Osteoblast (primary cell): ENCODE measurements around the gene CACNA1H. TPM values are rescaled to one million over a fixed set of nuclear protein-coding genes. Genes with fewer than 3 reads are reported as not detected.
"Not testable (repeated sequence)": the region's sequence is repeated elsewhere in the genome, so short reads cannot be mapped to it uniquely, and the experiment has no call there.

Source experiments
- DNase-seq: peaks from one replicate; pipeline ENCODE4 v3.0.0; 2011; ENCODE audit warnings: low spot score, mixed read lengths; ENCODE audit not compliant: insufficient read length; ENCODE audit errors: missing footprints
- H2AFZ ChIP-seq: 2 replicates; pipeline ENCODE4 v1.6.0; 2011; ENCODE audit warnings: mild to moderate bottlenecking, low read length
- H3K27ac ChIP-seq: 2 replicates; pipeline ENCODE4 v1.5.1; 2011; ENCODE audit warnings: mild to moderate bottlenecking, low read depth, low read length, moderate library complexity
- H3K27me3 ChIP-seq: 2 replicates; pipeline ENCODE4 v1.6.0; 2012; ENCODE audit warnings: mild to moderate bottlenecking, control low read depth, inconsistent platforms, low read length, moderate library complexity; ENCODE audit not compliant: insufficient read depth
- H3K36me3 ChIP-seq: 2 replicates; pipeline ENCODE4 v1.5.1; 2011; ENCODE audit warnings: mild to moderate bottlenecking, low read length, control low read depth, moderate library complexity; ENCODE audit not compliant: insufficient read depth
- H3K4me1 ChIP-seq: 2 replicates; pipeline ENCODE4 v1.5.1; 2011; ENCODE audit warnings: mild to moderate bottlenecking, low read length, control low read depth, moderate library complexity; ENCODE audit not compliant: insufficient read depth
- H3K4me2 ChIP-seq: 2 replicates; pipeline ENCODE4 v1.6.0; 2011; ENCODE audit warnings: mild to moderate bottlenecking, low read length; ENCODE audit not compliant: insufficient read depth
- H3K4me3 ChIP-seq: fragments of 200-600 bp; sonication (generic); 3 replicates; pipeline ENCODE4 v1.5.1; 2012; ENCODE audit warnings: mild to moderate bottlenecking, low read length, inconsistent platforms; ENCODE audit not compliant: insufficient read depth
- H3K79me2 ChIP-seq: 2 replicates; pipeline ENCODE4 v1.6.0; 2012; ENCODE audit warnings: mild to moderate bottlenecking, low read length, control low read depth, inconsistent platforms; ENCODE audit not compliant: insufficient read depth
- H3K9me3 ChIP-seq: 2 replicates; pipeline ENCODE4 v1.5.1; 2011; ENCODE audit warnings: low read depth, low read length, control low read depth
- H4K20me1 ChIP-seq: 2 replicates; pipeline ENCODE4 v1.6.0; 2012; ENCODE audit warnings: mild to moderate bottlenecking, low read length, control low read depth; ENCODE audit not compliant: insufficient read depth
- CTCF ChIP-seq: IDR thresholded peaks from 2 replicates; pipeline ENCODE4 v1.5.1; 2011; ENCODE audit warnings: mild to moderate bottlenecking, low read depth, low read length, moderate library complexity; ENCODE audit errors: extremely low read depth
- total RNA-seq: library from RNA; depleted of rRNA; stranded (reverse); fragments of >200 nt; gene quantifications from 2 replicates; pipeline ENCODE4 v1.2.3, GENCODE V29; 2012

Gene CACNA1H
- total RNA-seq, 1 donor, result under 0.01 TPM

- Histone ChIP-seq H3K27ac (no peak overlapping the region), H3K36me3 (no peaks in the 10 kb centered on the region), H3K27me3 (no peaks in the 10 kb centered on the region), H3K4me3 (no peak overlapping the region), H2AFZ (no peak overlapping the region), H3K9me3 (no peaks in the 10 kb centered on the region), H3K4me2 (no peak overlapping the region), H4K20me1 (no peaks in the 10 kb centered on the region), H3K79me2 (no peaks in the 10 kb centered on the region), H3K4me1 (no peaks in the 10 kb centered on the region)
- no peak for DNase-seq
- no peak for TF ChIP-seq CTCF
These were observed 70.7 kb downstream of the CACNA1H start for GRCh38 chr16:1223355-1224214.

DNA sequence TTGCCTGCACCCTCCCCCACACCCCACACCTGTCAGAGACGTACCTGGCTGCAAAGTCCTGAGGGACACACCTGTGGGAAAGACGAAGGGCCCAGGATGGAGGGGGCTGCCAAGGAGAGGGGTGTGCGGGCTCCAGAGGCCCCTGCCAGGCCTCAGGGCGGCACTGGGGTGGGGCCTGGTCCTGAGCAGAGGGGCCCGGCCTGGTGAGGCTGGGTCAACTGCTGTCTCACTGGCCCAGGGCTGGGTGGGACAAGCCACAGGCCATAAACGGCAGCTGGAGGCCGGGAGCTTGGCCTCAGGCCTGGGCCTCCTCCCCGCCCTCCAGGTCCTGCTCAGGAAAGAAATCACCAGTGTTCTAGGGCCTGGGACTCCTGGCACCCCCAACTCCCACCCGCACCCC is 71.7 kb downstream of the CACNA1H start:
- Histone ChIP-seq H3K9me3 (no peaks in the 10 kb centered on the region), H3K4me1 (no peaks in the 10 kb centered on the region), H3K4me3 (no peak overlapping the region), H3K79me2 (no peaks in the 10 kb centered on the region), H2AFZ (no peak overlapping the region), H3K36me3 (no peaks in the 10 kb centered on the region), H4K20me1 (no peaks in the 10 kb centered on the region), H3K4me2 (no peak overlapping the region), H3K27me3 (no peaks in the 10 kb centered on the region), H3K27ac (no peak overlapping the region)
- DNase-seq, result no peak
- TF ChIP-seq CTCF, result no peak

DNA sequence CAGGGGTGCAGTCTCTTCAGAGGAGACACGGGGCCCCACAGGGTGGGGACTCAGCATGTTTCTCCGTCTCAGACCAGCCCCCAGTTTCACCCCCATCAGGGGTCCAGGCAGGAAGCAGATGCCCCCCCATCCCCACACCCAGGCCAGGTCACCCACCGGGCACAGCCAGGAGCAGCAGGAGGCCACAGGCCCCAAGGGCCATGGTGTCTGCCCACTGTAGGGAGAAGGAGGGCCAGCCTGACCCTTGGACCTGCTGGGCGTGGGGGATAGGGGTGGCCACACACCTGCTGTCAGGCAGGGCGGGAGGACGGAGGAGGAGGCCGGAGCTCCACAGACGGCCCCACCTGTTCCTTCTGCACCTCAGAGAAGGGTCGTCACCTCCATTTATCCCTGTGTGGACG is 72.1 kb downstream of the CACNA1H start, which contains the start of gene TPSG1:
TPSG1 (minus strand) TSS at position 218 of the 401 bp plus-strand sequence; CDS start at position 202, 16 bp downstream.
- Histone ChIP-seq H3K4me2 (no peak within 1 kb of the TSS), H3K27me3 (no peaks in the 10 kb centered on the region), H3K4me3 (no peak within 1 kb of the TSS), H3K27ac (no peak within 1 kb of the TSS), H4K20me1 (no peaks in the 10 kb centered on the region), H3K36me3 (no peaks in the 10 kb centered on the region), H3K9me3 (no peaks in the 10 kb centered on the region), H3K79me2 (no peaks in the 10 kb centered on the region), H3K4me1 (no peaks in the 10 kb centered on the region), H2AFZ (no peak within 1 kb of the TSS)
- no peak for TF ChIP-seq CTCF
- DNase-seq, result no peak

DNA sequence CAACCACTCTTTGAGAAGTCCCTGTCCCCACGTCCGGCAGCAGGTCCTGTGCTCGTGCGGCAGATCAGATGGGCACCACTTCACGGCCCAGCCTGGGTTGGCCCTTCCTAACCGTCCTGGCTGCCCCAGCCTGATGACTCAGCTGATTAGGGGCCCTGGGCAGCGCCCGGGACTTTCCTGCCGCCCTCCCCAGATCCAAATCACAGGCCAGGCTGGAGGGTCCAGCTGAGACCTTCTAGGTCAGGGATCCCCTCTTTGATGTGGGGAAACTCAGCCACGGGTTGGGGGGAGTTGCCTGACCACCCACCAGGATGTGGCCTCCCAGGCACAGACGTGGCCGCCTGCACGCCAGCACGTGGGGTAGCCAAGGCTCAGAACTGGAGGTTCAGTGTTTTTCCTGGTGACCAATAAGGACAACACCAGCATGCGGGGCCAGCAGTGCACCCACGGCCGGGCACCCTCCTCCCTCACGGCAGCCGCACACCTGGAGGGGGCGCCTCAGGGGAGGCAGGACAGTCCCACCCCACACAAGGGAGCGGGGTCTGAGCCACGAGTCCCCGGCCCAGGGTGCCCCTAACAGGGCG is 72.9 kb downstream of the CACNA1H start:
- H3K4me2 ChIP-seq, H3K4me3 ChIP-seq, H4K20me1 ChIP-seq, DNase-seq, H3K36me3 ChIP-seq, H3K9me3 ChIP-seq, H3K4me1 ChIP-seq, H3K27me3 ChIP-seq, H2AFZ ChIP-seq, H3K27ac ChIP-seq, H3K79me2 ChIP-seq: not testable (repeated sequence)

DNA sequence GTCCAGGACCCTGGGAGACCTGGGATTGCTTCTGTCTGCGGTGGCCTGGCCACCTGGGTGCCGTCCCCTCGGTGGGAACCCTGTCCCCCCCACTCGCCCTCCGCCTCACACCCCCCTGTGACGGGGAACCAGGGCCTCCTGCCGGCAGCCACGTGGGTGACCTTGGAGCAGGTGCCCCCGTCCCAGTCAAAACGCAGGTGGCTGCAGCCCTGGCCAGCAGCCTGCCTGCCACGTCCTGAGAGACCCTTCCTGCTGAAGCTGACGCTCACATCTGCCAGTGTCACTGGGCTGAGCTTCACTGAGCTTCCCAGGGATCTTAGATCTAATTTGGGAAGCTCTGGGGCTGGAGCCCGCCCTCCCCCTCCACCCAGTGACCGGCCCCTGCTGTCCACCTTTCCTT is 73.8 kb downstream of the CACNA1H start:
- not testable (repeated sequence) for H3K9me3 ChIP-seq, H3K79me2 ChIP-seq, H3K4me3 ChIP-seq, H3K27ac ChIP-seq, H3K4me1 ChIP-seq, H3K4me2 ChIP-seq, H3K27me3 ChIP-seq, H2AFZ ChIP-seq, H4K20me1 ChIP-seq, DNase-seq, H3K36me3 ChIP-seq

GRCh38 chr16:1228227-1228626 is 75.3 kb downstream of the CACNA1H start:
- H3K27ac ChIP-seq, DNase-seq, H3K4me1 ChIP-seq, H3K9me3 ChIP-seq, H2AFZ ChIP-seq, H3K79me2 ChIP-seq, H4K20me1 ChIP-seq, H3K4me3 ChIP-seq, H3K36me3 ChIP-seq, H3K4me2 ChIP-seq, H3K27me3 ChIP-seq: not testable (repeated sequence)
